ENCODE results near the gene TTC28. TPM values are rescaled to one million over a fixed set of nuclear protein-coding genes. Genes with fewer than 3 reads are reported as not detected.

The TTC28 gene
- total RNA-seq, 5 donors from 2014 or later (not counting 1 experiment from before 2014, with no cell fraction given): 2.3 to 7.8 (median 3.0) TPM

GRCh38 chr22:28019881-28020861 is 659.5 kb downstream of the TTC28 start:
- peaks cover 0 to 8% (median 7%) of the 10 kb centered on the region in 3 donors for H3K4me1 Mint-ChIP-seq
- no peak overlapping the region for H3K27ac Mint-ChIP-seq
- DNase-seq (peak in 33 of 35 experiments; percentile 19 to 70 (median 53)), ATAC-seq (replicated peaks in 1 of 4) (peak; percentile 69 to 79 (median 74))
- H3K36me3 Mint-ChIP-seq: no peaks in the 10 kb centered on the region
- POLR2A ChIA-PET: no interaction called here
- Histone ChIP-seq H3K36me3 (ENCODE audit: control insufficient read depth in 2 of 2, extremely low read depth in 1 of 2, insufficient read depth in 1 of 2, low read length in 1 of 2) (no peaks in the 10 kb centered on the region), H3K27ac (ENCODE audit: low read length) (no peak overlapping the region), H3K4me3 (ENCODE audit: control insufficient read depth in 1 of 2, extremely low read depth in 1 of 2, low read length in 1 of 2) (no peak overlapping the region), H3K9me3 (no peaks in the 10 kb centered on the region), H3K27me3 (replicated peaks in 1 of 2; ENCODE audit: control insufficient read depth in 2 of 2, extremely low read depth in 1 of 2, insufficient read depth in 2 of 2, low read length in 1 of 2) (peaks cover 0 to 25% of the 10 kb centered on the region in 2 experiments), H3K4me1 (ENCODE audit: control insufficient read depth in 1 of 2, extremely low read depth in 1 of 2, insufficient read depth in 2 of 2, low read length in 2 of 2) (peaks cover 0 to 6% of the 10 kb centered on the region in 2 experiments)
- no peak overlapping the region for H3K4me3 Mint-ChIP-seq
- CTCF ChIA-PET: interaction anchor here (0.6 to 1.5 kb wide), 7 partner anchors 12 to 1021 kb away, joined by 3 to 6 read pairs (median 3); no protein-coding TSS in a partner anchor
- no peaks in the 10 kb centered on the region for H3K27me3 Mint-ChIP-seq
- no peaks in the 10 kb centered on the region for H3K9me3 Mint-ChIP-seq
- 73% methylated on average over 13 of the region's 20 CpGs for WGBS (ENCODE audit: insufficient coverage)

GRCh38 chr22:28019360-28019759 is 660.3 kb downstream of the TTC28 start:
- Mint-ChIP-seq H3K27me3 (no peaks in the 10 kb centered on the region), H3K4me3 (no peak overlapping the region), H3K36me3 (no peaks in the 10 kb centered on the region), H3K27ac (no peak overlapping the region), H3K9me3 (no peaks in the 10 kb centered on the region), H3K4me1 (peaks cover 0 to 8% (median 7%) of the 10 kb centered on the region in 3 donors)
- ATAC-seq (replicated peaks in 1 of 4) (no peak), DNase-seq (peak in 1 of 35 experiments; percentile 5)
- Histone ChIP-seq H3K4me1 (ENCODE audit: control insufficient read depth in 1 of 2, extremely low read depth in 1 of 2, insufficient read depth in 2 of 2, low read length in 2 of 2) (peaks cover 0 to 6% of the 10 kb centered on the region in 2 experiments), H3K36me3 (ENCODE audit: control insufficient read depth in 2 of 2, extremely low read depth in 1 of 2, insufficient read depth in 1 of 2, low read length in 1 of 2) (no peaks in the 10 kb centered on the region), H3K9me3 (no peaks in the 10 kb centered on the region), H3K27ac (ENCODE audit: low read length) (no peak overlapping the region), H3K4me3 (ENCODE audit: control insufficient read depth in 1 of 2, extremely low read depth in 1 of 2, low read length in 1 of 2) (no peak overlapping the region), H3K27me3 (replicated peaks in 1 of 2; ENCODE audit: control insufficient read depth in 2 of 2, extremely low read depth in 1 of 2, insufficient read depth in 2 of 2, low read length in 1 of 2) (peaks cover 0 to 25% of the 10 kb centered on the region in 2 experiments)
- ChIA-PET POLR2A (no interaction called here), CTCF (interaction anchor here in 1 of 2 donors (1.1 to 1.5 kb wide), 3 partner anchors 32 to 1022 kb away, joined by 3 to 6 read pairs (median 4); no protein-coding TSS in a partner anchor)
- WGBS (ENCODE audit: insufficient coverage): 72% methylated on average over 4 of the region's 8 CpGs

DNA sequence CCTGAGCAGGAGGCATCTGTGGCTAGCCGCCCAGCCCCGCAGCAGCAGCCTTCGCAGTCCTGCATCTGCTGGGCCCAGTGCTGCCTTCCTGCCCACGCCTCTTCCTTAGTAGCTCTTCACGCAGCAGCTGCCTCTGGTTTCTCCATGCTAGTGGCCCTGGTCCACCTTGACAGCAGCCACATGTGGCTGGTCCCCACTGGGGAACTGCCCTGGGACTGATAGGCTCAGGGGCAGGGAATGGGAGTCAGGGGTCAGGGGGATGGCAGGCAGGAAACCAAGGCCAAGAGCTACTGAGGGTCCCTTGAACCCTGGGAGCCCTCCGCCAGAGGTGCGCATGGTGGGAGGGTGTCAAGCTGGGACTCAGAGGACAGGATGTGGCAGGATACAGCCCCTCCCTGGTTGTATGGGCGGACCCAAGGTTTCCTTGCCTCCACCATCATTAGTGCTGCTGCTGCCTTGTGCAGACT is 661.1 kb downstream of the TTC28 start:
- no peaks in the 10 kb centered on the region for H3K36me3 ChIP-seq (ENCODE audit: control insufficient read depth in 2 of 2, extremely low read depth in 1 of 2, insufficient read depth in 1 of 2, low read length in 1 of 2)
- no peak for DNase-seq
- peaks cover 0 to 6% of the 10 kb centered on the region in 2 experiments for H3K4me1 ChIP-seq (ENCODE audit: control insufficient read depth in 1 of 2, extremely low read depth in 1 of 2, insufficient read depth in 2 of 2, low read length in 2 of 2)
- H3K27me3 ChIP-seq (replicated peaks in 1 of 2; ENCODE audit: control insufficient read depth in 2 of 2, extremely low read depth in 1 of 2, insufficient read depth in 2 of 2, low read length in 1 of 2): peaks cover 0 to 25% of the 10 kb centered on the region in 2 experiments
- Mint-ChIP-seq H3K9me3 (no peaks in the 10 kb centered on the region), H3K36me3 (no peaks in the 10 kb centered on the region), H3K27me3 (no peaks in the 10 kb centered on the region), H3K27ac (no peak overlapping the region), H3K4me3 (no peak overlapping the region), H3K4me1 (peaks cover 0 to 8% (median 7%) of the 10 kb centered on the region in 3 donors)
- H3K9me3 ChIP-seq: no peaks in the 10 kb centered on the region
- no peak overlapping the region for H3K4me3 ChIP-seq (ENCODE audit: control insufficient read depth in 1 of 2, extremely low read depth in 1 of 2, low read length in 1 of 2)
- POLR2A ChIA-PET: interaction anchor here in 1 of 2 donors (0.5 kb wide), 1 partner anchor 110 kb away, joined by 3 read pairs; no protein-coding TSS in a partner anchor
- H3K27ac ChIP-seq (ENCODE audit: low read length): no peak overlapping the region
- CTCF ChIA-PET: no interaction called here
- WGBS (ENCODE audit: insufficient coverage): 78% methylated on average over 6 of the region's 8 CpGs
- ATAC-seq (replicated peaks in 1 of 4): no peak

DNA sequence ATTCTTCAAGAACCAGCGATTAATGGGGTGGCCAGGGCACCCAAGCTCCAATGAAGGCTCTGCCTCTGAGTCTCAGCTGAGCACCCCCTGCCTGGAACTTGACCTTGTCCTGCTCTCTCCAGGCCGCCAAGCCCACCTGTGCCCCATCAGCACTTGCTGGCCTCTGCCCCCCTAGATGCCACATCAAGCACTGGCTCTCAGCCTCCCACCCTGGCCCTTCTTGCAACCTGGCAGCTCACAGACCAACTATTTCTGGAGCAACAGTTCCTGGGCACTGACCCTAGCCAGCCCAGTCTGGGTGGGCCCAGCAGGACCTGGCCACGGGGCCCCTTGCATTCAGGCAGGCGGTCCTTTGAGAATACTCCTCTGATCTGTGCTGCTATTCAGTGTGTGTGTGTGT is 661.8 kb downstream of the TTC28 start:
- Histone ChIP-seq H3K36me3 (ENCODE audit: control insufficient read depth in 2 of 2, extremely low read depth in 1 of 2, insufficient read depth in 1 of 2, low read length in 1 of 2) (no peaks in the 10 kb centered on the region), H3K27me3 (replicated peaks in 1 of 2; ENCODE audit: control insufficient read depth in 2 of 2, extremely low read depth in 1 of 2, insufficient read depth in 2 of 2, low read length in 1 of 2) (peaks cover 0 to 25% of the 10 kb centered on the region in 2 experiments), H3K9me3 (no peaks in the 10 kb centered on the region), H3K4me1 (ENCODE audit: control insufficient read depth in 1 of 2, extremely low read depth in 1 of 2, insufficient read depth in 2 of 2, low read length in 2 of 2) (peaks cover 0 to 6% of the 10 kb centered on the region in 2 experiments), H3K27ac (ENCODE audit: low read length) (no peak overlapping the region), H3K4me3 (ENCODE audit: control insufficient read depth in 1 of 2, extremely low read depth in 1 of 2, low read length in 1 of 2) (no peak overlapping the region)
- H3K27me3 Mint-ChIP-seq: no peaks in the 10 kb centered on the region
- ATAC-seq (replicated peaks in 1 of 4) (no peak), DNase-seq (no peak)
- no peaks in the 10 kb centered on the region for H3K36me3 Mint-ChIP-seq
- H3K4me1 Mint-ChIP-seq: peaks cover 0 to 8% (median 7%) of the 10 kb centered on the region in 3 donors
- POLR2A ChIA-PET: interaction anchor here in 1 of 2 donors (0.5 kb wide), 1 partner anchor 109 kb away, joined by 3 read pairs; no protein-coding TSS in a partner anchor
- no peak overlapping the region for H3K27ac Mint-ChIP-seq
- no peak overlapping the region for H3K4me3 Mint-ChIP-seq
- 83% methylated on average over 2 of the region's 4 CpGs for WGBS (ENCODE audit: insufficient coverage)
- CTCF ChIA-PET: no interaction called here
- H3K9me3 Mint-ChIP-seq: no peaks in the 10 kb centered on the region

GRCh38 chr22:28017558-28017820 is 662.2 kb downstream of the TTC28 start:
- POLR2A ChIA-PET: no interaction called here
- no CpG with 5 or more reads among the region's 2 CpGs for WGBS (ENCODE audit: insufficient coverage)
- Mint-ChIP-seq H3K36me3 (no peaks in the 10 kb centered on the region), H3K27me3 (no peaks in the 10 kb centered on the region), H3K9me3 (no peaks in the 10 kb centered on the region), H3K27ac (no peak overlapping the region), H3K4me1 (peaks cover 0 to 8% (median 7%) of the 10 kb centered on the region in 3 donors), H3K4me3 (no peak overlapping the region)
- no peaks in the 10 kb centered on the region for H3K36me3 ChIP-seq (ENCODE audit: control insufficient read depth in 2 of 2, extremely low read depth in 1 of 2, insufficient read depth in 1 of 2, low read length in 1 of 2)
- ATAC-seq (replicated peaks in 1 of 4) (no peak), DNase-seq (no peak)
- peaks cover 0 to 6% of the 10 kb centered on the region in 2 experiments for H3K4me1 ChIP-seq (ENCODE audit: control insufficient read depth in 1 of 2, extremely low read depth in 1 of 2, insufficient read depth in 2 of 2, low read length in 2 of 2)
- CTCF ChIA-PET: no interaction called here
- H3K9me3 ChIP-seq: no peaks in the 10 kb centered on the region
- H3K4me3 ChIP-seq (ENCODE audit: control insufficient read depth in 1 of 2, extremely low read depth in 1 of 2, low read length in 1 of 2): no peak overlapping the region
- H3K27me3 ChIP-seq (replicated peaks in 1 of 2; ENCODE audit: control insufficient read depth in 2 of 2, extremely low read depth in 1 of 2, insufficient read depth in 2 of 2, low read length in 1 of 2): peaks cover 0 to 25% of the 10 kb centered on the region in 2 experiments
- H3K27ac ChIP-seq (ENCODE audit: low read length): no peak overlapping the region

- POLR2A ChIA-PET: no interaction called here
- peaks cover 0 to 6% of the 10 kb centered on the region in 2 experiments for H3K4me1 ChIP-seq (ENCODE audit: control insufficient read depth in 1 of 2, extremely low read depth in 1 of 2, insufficient read depth in 2 of 2, low read length in 2 of 2)
- no peaks in the 10 kb centered on the region for H3K9me3 ChIP-seq
- no peak for ATAC-seq (replicated peaks in 1 of 4)
- no peak for DNase-seq
- Mint-ChIP-seq H3K36me3 (no peaks in the 10 kb centered on the region), H3K9me3 (no peaks in the 10 kb centered on the region), H3K27me3 (no peaks in the 10 kb centered on the region), H3K4me3 (no peak overlapping the region), H3K27ac (no peak overlapping the region), H3K4me1 (peaks cover 0 to 8% (median 7%) of the 10 kb centered on the region in 3 donors)
- H3K4me3 ChIP-seq (ENCODE audit: control insufficient read depth in 1 of 2, extremely low read depth in 1 of 2, low read length in 1 of 2): no peak overlapping the region
- CTCF ChIA-PET: no interaction called here
- 87% methylated on average over 10 of the region's 12 CpGs for WGBS (ENCODE audit: insufficient coverage)
- no peak overlapping the region for H3K27ac ChIP-seq (ENCODE audit: low read length)
- H3K36me3 ChIP-seq (ENCODE audit: control insufficient read depth in 2 of 2, extremely low read depth in 1 of 2, insufficient read depth in 1 of 2, low read length in 1 of 2): no peaks in the 10 kb centered on the region
- H3K27me3 ChIP-seq (replicated peaks in 1 of 2; ENCODE audit: control insufficient read depth in 2 of 2, extremely low read depth in 1 of 2, insufficient read depth in 2 of 2, low read length in 1 of 2): peaks cover 0 to 21% of the 10 kb centered on the region in 2 experiments
Observed at GRCh38 chr22:28016781-28017557, 662.7 kb downstream of the TTC28 start.

Measured in T-cell (primary cell).